Thymus (tissue), 11 donors: Measurements from ENCODE around the gene PRG2. TPM values are rescaled to one million over a fixed set of nuclear protein-coding genes. Genes with fewer than 3 reads are reported as not detected.
A peak's percentile ranks its signal among the peaks of the same experiment; 100 is the strongest.

ENCODE experiments used
- DNase-seq, 9 donors: peaks; one replicate each; pipeline ENCODE4 v3.0.0-alpha.2; 2013; ENCODE audit warnings: low spot score in 9 of 9, low read depth in 6 of 9, missing footprints in 1 of 9
- H3K27ac ChIP-seq, 2 donors: one replicate each; pipeline ENCODE4 v1.5.1; 2013; ENCODE audit warnings: control low read depth in 1 of 2, low read depth in 1 of 2, low read length in 1 of 2, mild to moderate bottlenecking in 1 of 2, moderate library complexity in 1 of 2
- H3K27me3 ChIP-seq, 2 donors: one replicate each; pipeline ENCODE4 v1.5.1; 2013; ENCODE audit warnings: low read length in 1 of 2; ENCODE audit not compliant: control insufficient read depth in 2 of 2, insufficient read depth in 1 of 2
- H3K36me3 ChIP-seq, 2 donors: one replicate each; pipeline ENCODE4 v1.5.1; 2013; ENCODE audit warnings: low read length in 1 of 2, mild to moderate bottlenecking in 1 of 2, moderate library complexity in 1 of 2; ENCODE audit not compliant: control insufficient read depth in 2 of 2, insufficient read depth in 2 of 2
- H3K4me1 ChIP-seq, 2 donors: one replicate each; pipeline ENCODE4 v1.5.1; 2013; ENCODE audit warnings: low read length in 2 of 2; ENCODE audit not compliant: control insufficient read depth in 2 of 2, insufficient read depth in 2 of 2
- H3K4me3 ChIP-seq, 2 donors: one replicate each; pipeline ENCODE4 v1.5.1; 2013; ENCODE audit warnings: low read length in 2 of 2, control low read depth in 1 of 2, mild to moderate bottlenecking in 1 of 2
- H3K9me3 ChIP-seq, 2 donors: one replicate each; pipeline ENCODE4 v1.5.1; 2013; ENCODE audit warnings: low read length in 1 of 2, mild to moderate bottlenecking in 1 of 2; ENCODE audit not compliant: control insufficient read depth in 2 of 2, insufficient read depth in 1 of 2
- WGBS: extraction: QIAGEN DNeasy Blood & Tissue Kit; methylation state at CpG from one replicate; pipeline ENCODE4 v1.1.7; 2013; 5-methylcytosine and 5-hydroxymethylcytosine counted together
- polyA plus RNA-seq: library from polyadenylated mRNA; stranded (reverse); fragments of 200-250 nt; gene quantifications from one replicate; pipeline ENCODE4 v1.2.3, GENCODE V29; 2013
- total RNA-seq: library from RNA; stranded (reverse); fragments of 120-200 nt; gene quantifications from one replicate; pipeline ENCODE4 v1.2.4, GENCODE V29; 2013
- donor health status: healthy.

Gene PRG2
- total and polyA plus RNA-seq, 2 donors = 14.6 to 212 TPM

- WGBS = 41% methylated on average over 10 of the region's 10 CpGs
- Histone ChIP-seq H3K9me3 (peaks cover 0 to 1% of the 10 kb centered on the region in 2 donors), H3K4me3 (no peak overlapping the region), H3K27me3 (no peaks in the 10 kb centered on the region), H3K27ac (no peak overlapping the region), H3K36me3 (no peaks in the 10 kb centered on the region), H3K4me1 (no peaks in the 10 kb centered on the region)
- peak in 2 of 9 donors; percentile 8 to 12 for DNase-seq
Measured at GRCh38 chr11:57379732-57380131, 10.7 kb downstream of the PRG2 start.

GRCh38 chr11:57378186-57378585, 12.3 kb downstream of the PRG2 start:
- peaks cover 0 to 1% of the 10 kb centered on the region in 2 donors for H3K9me3 ChIP-seq
- H3K36me3 ChIP-seq = no peaks in the 10 kb centered on the region
- H3K4me1 ChIP-seq = no peaks in the 10 kb centered on the region
- H3K4me3 ChIP-seq = no peak overlapping the region
- no peak overlapping the region for H3K27ac ChIP-seq
- no peak for DNase-seq
- no peaks in the 10 kb centered on the region for H3K27me3 ChIP-seq

- Histone ChIP-seq H3K27me3 (no peaks in the 10 kb centered on the region), H3K9me3 (peaks cover 0 to 1% of the 10 kb centered on the region in 2 donors), H3K27ac (no peak overlapping the region), H3K4me3 (no peak overlapping the region), H3K4me1 (no peaks in the 10 kb centered on the region), H3K36me3 (no peaks in the 10 kb centered on the region)
- no peak for DNase-seq
- 89% methylated on average over 5 of the region's 5 CpGs for WGBS
Measured at GRCh38 chr11:57377107-57377506, 13.3 kb downstream of the PRG2 start.

- Histone ChIP-seq H3K4me3 (no peak overlapping the region), H3K36me3 (no peaks in the 10 kb centered on the region), H3K4me1 (no peaks in the 10 kb centered on the region), H3K27me3 (no peaks in the 10 kb centered on the region), H3K27ac (no peak overlapping the region), H3K9me3 (peaks cover 0 to 1% of the 10 kb centered on the region in 2 donors)
- DNase-seq = no peak
- WGBS = 81% methylated on average over 26 of the region's 26 CpGs
Measured at GRCh38 chr11:57376095-57377090, 14.1 kb downstream of the PRG2 start.

GRCh38 chr11:57375490-57375889, 15.0 kb downstream of the PRG2 start:
- H3K4me1 ChIP-seq = no peaks in the 10 kb centered on the region
- WGBS = 81% methylated on average over 2 of the region's 2 CpGs
- no peak for DNase-seq

GRCh38 chr11:57374966-57375365, 15.5 kb downstream of the PRG2 start:
- no peak overlapping the region for H3K27ac ChIP-seq
- 94% methylated on average over 3 of the region's 3 CpGs for WGBS
- peaks cover 0 to 1% of the 10 kb centered on the region in 2 donors for H3K9me3 ChIP-seq
- no peak for DNase-seq
- H3K4me3 ChIP-seq = no peak overlapping the region
- no peaks in the 10 kb centered on the region for H3K27me3 ChIP-seq
- H3K36me3 ChIP-seq = no peaks in the 10 kb centered on the region
- no peaks in the 10 kb centered on the region for H3K4me1 ChIP-seq

More at GRCh38 chr11:57375490-57375889, 15.0 kb downstream of the PRG2 start:
- H3K36me3 ChIP-seq = no peaks in the 10 kb centered on the region
- H3K27me3 ChIP-seq = no peaks in the 10 kb centered on the region
- no peak overlapping the region for H3K4me3 ChIP-seq
- no peak overlapping the region for H3K27ac ChIP-seq
- H3K9me3 ChIP-seq = peaks cover 0 to 1% of the 10 kb centered on the region in 2 donors

GRCh38 chr11:57373146-57373545, 17.3 kb downstream of the PRG2 start:
- WGBS = 87% methylated on average over 3 of the region's 3 CpGs

GRCh38 chr11:57370941-57371340, 19.5 kb downstream of the PRG2 start:
- no peak for DNase-seq

More at GRCh38 chr11:57373146-57373545, 17.3 kb downstream of the PRG2 start:
- no peaks in the 10 kb centered on the region for H3K4me1 ChIP-seq
- H3K9me3 ChIP-seq = peaks cover 0 to 1% of the 10 kb centered on the region in 2 donors
- H3K27me3 ChIP-seq = peaks cover 0 to under 1% of the 10 kb centered on the region in 2 donors
- no peak overlapping the region for H3K4me3 ChIP-seq
- no peak overlapping the region for H3K27ac ChIP-seq
- no peak for DNase-seq
- no peaks in the 10 kb centered on the region for H3K36me3 ChIP-seq

GRCh38 chr11:57370251-57370650, 20.2 kb downstream of the PRG2 start:
- H3K36me3 ChIP-seq = no peaks in the 10 kb centered on the region
- WGBS = 98% methylated on average over 7 of the region's 7 CpGs
- peaks cover 0 to 2% of the 10 kb centered on the region in 2 donors for H3K27me3 ChIP-seq
- DNase-seq = no peak
- no peak overlapping the region for H3K4me3 ChIP-seq
- no peak overlapping the region for H3K27ac ChIP-seq
- H3K4me1 ChIP-seq = no peaks in the 10 kb centered on the region
- H3K9me3 ChIP-seq = no peaks in the 10 kb centered on the region

More at GRCh38 chr11:57370941-57371340, 19.5 kb downstream of the PRG2 start:
- Histone ChIP-seq H3K9me3 (no peaks in the 10 kb centered on the region), H3K36me3 (no peaks in the 10 kb centered on the region), H3K27me3 (peaks cover 0 to 2% of the 10 kb centered on the region in 2 donors), H3K4me1 (no peaks in the 10 kb centered on the region), H3K27ac (no peak overlapping the region), H3K4me3 (no peak overlapping the region)
